NCI-H2196 treated with DMSO at 0.1 percent for 48 hours (cell line): Measurements from ENCODE around the gene FLNB.

Source experiments
- DNase-seq: peaks from one replicate; lab custom pipeline; 2025; ENCODE audit not compliant: unreplicated experiment; lab: John Stamatoyannopoulos, UW

FLNB gene

GRCh38 chr3:58029842-58030584, 21.8 kb downstream of the FLNB start:
- no peak for DNase-seq

- DNase-seq: no peak
These were observed 24.0 kb downstream of the FLNB start for GRCh38 chr3:58032186-58032585.

DNA sequence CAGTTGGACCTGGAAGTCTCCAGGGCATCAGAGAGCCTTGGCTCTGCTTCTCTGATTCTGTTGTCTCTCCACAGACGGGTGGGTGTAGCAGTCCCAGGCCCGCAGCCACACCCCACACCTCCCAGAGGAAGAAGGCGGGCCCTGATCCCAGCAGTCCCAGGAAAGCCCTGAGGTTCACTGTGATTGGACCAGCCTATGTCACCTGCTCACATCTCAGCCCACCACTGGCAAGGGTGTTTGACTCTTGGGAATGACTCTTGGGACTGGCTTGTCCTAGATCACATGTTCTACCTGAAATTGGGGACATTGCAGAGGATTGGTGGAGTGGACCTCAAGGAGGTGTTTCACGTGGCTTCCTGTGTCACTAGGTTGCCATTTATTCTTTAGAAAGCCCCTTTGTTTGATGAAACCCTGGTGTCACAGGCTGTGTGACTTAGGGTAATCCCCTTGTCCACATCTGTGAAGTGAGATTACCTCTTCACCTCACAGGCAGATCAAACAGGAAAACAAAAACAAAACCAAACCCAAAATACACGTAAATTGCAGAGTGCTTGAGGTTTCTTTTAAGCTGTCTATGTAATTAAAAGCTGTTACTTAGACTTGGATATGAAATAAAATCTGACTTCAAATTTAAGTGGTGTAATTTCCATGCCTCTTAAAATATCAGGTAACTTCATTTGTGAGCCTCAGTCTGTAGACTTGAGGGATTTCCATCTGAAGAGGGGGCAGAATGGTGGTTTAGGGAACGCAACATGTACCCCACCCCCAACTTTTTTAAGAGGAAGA, 26.7 kb downstream of the FLNB start:
- no peak for DNase-seq

DNA sequence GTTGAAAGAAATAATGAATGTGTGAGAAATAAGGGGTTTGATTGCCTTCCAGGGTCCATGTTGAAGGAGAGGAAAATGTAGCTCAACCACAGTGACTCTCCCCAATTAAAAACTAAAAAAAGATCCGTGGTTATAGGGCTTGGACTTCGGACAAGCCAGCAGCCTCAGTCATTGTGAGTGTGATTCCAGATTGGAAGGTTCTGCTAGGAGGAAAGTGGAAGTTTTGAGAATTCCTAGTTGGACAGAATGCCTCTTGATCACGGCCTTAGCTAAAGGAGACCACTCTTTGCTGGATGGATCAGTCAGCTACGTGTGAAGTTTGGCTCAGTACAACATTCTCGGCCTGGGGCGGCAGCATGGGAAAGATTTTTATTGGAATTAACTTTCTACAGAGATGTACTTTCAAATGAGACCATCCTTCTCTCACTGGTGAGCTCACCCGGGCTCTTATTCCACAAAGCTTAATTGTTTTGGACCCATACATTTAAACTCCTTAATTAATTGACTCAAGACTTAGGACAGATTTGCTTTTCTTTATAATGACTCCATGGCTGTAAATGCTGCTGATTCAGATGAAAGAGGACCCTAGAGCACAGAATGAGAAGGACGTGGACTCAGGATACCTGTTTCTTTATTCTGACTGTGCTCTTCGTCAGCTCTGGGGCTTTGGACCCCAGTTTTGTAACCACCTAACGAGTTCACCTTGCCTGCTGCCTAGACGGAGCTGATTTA, 27.5 kb downstream of the FLNB start:
- DNase-seq: no peak

- no peak for DNase-seq
These were observed 28.2 kb downstream of the FLNB start for GRCh38 chr3:58036293-58037032.

- DNase-seq: no peak
These were observed 29.1 kb downstream of the FLNB start for GRCh38 chr3:58037141-58037910.

GRCh38 chr3:58038675-58039292, 30.6 kb downstream of the FLNB start:
- no peak for DNase-seq

GRCh38 chr3:58039601-58040000, 31.4 kb downstream of the FLNB start:
- DNase-seq: no peak

- no peak for DNase-seq
These were observed 33.1 kb downstream of the FLNB start for GRCh38 chr3:58041182-58041825.

DNA sequence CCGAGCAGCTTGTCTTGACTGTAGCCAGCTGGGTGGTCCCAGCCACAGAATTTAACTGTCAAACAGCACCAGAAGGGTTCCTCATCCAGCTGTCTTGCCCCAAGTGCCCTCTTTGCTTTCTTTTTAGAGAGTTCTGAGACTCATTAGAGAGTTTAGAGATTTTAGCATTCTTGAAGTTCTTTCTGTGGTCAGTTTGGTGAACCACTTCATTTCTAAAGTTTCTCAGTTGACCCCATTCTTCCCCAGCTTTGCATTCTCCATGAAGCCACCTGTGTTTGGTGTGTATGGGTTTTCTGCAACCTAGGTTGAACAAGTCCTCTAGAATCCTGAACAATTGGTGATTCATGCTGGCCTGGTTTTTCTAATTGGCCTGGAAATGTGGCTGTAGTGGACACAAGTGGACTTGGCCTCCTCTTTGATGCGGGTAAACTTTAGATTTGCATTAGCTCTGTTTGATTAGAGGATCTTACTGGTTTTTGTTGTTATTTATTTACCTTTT, 33.7 kb downstream of the FLNB start:
- DNase-seq: no peak

DNA sequence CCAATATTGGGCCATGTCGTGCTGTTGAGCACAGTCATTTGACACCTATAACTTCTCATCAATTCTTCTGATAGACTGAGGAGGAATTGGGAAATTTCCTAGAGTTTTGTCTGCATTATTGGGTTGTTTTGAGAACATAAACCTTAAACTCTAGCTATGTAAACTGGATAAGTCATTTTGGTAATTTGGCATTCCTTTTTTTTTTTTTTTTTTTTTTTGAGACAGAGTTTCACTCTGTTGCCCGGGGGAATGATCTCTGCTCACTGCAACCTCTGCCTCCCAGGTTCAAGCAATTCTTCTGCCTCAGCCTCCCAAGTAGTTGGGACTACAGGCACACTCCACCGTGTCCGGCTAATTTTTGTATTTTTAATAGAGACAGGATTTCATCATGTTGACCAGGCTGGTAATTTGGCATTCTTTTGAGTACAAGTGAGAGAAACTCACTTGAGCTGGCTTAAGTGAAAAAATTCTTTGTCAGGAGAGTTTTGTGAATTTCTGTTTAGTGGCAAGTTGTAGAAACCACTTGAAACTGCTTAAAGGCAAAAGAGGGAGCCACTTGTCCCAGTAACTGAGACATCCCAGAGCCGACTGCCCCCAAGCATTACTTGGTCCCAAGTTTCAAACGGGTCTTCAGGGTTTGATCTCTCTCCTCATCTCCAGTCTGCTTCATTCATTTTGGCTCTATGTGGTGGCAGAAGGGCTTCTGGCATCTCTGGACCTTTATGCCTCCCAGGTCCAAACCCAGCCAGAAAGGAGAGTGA, 34.9 kb downstream of the FLNB start:
- DNase-seq: no peak

GRCh38 chr3:58043933-58044332, 35.7 kb downstream of the FLNB start:
- DNase-seq: no peak

GRCh38 chr3:58044691-58045483, 36.7 kb downstream of the FLNB start:
- no peak for DNase-seq

DNA sequence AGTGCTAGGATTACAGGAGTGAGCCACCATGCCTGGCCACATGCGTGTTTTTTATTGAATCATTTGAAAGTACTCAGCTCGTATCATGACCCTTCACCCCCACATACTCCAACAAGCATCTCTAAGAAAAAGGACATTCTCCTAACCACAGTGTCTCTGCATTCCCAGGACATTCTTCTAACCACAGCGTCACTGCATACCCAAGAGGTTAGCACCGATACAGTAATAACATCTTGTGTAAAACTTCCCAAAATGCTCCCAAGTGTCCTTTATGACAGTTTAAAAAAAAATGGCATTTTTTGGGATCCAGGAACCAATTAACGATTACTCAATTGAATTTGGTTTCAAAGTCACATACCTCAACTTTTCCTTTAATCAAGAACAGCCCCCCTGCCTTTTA, 39.6 kb downstream of the FLNB start:
- DNase-seq: no peak

DNA sequence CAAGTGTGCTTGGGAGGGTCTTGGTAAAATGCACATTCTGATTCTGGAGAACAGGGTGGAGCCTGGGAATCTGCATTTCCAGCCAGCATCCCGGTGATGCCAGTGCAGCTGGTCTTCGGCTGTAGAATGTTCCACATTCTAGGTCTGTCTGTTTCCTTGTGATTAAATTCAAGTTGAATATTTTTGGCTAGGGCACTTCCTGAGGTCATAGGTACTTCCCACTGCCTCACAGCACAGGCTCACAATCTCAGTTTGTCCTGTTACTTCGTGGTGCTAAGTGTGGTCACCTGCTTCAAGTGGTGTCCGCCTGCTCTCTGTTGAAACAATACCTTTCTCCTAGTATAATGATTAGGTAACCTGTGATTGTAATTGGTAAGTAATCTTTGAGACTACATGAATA, 40.1 kb downstream of the FLNB start:
- DNase-seq: no peak

DNA sequence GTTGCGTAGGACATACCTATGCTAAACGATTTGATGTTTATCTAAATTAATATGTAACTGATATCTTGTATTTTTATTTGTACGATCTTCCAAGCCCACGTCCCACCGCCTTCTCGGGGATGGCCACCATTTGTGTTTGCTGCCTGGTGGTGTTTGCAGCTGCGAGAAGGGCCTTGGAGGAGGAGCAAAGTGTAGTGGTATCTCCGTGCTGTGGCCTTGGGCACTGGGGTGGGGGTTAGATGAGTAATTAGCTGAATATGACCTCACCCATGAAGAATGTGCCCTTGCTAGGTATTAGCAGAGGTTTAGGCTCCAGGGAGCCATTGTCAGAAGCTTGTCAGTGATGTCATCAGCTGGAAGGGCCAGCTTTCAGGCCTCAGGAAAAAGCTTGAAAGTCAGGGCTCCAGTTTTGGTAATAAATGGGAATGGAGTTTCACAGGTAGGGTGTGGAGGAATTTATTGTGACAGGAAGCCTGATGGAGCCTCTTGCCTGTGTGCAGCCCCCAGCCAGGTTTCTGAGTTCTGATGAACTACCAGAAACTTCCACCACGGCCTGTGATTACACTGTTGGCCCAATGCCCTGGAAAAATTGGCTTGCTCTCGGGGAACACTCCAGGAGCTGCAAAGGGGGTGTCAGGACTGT, 41.0 kb downstream of the FLNB start:
- DNase-seq: no peak

- no peak for DNase-seq
These were observed 43.0 kb downstream of the FLNB start for GRCh38 chr3:58051196-58051595.
